H1 (cell line): ENCODE results near the gene OR10X1. TPM values are rescaled to one million over a fixed set of nuclear protein-coding genes. Genes with fewer than 3 reads are reported as not detected.

Experiments
- CTCF ChIA-PET: fragments of 300-600 bp; sonication (Branson Sonifier 250); formaldehyde crosslinking; loops from one replicate; lab custom pipeline; 2021; ENCODE audit not compliant: partially characterized antibody; lab: Charles Lee
- POLR2A ChIA-PET: fragments of 300-600 bp; sonication (Branson Sonifier 250); formaldehyde crosslinking; loops from one replicate; lab custom pipeline; 2021; ENCODE audit warnings: inconsistent platforms; ENCODE audit not compliant: partially characterized antibody; lab: Charles Lee
- DNase-seq, 2 experiments: peaks; one replicate each; pipeline versions ENCODE4 v3.0.0 to v3.0.0-alpha.2; 2010 to 2022; ENCODE audit warnings: low spot score in 2 of 2, low read depth in 1 of 2, mixed read lengths in 1 of 2
- FAIRE-seq: peaks from 2 replicates; lab custom pipeline; 2011; peaks lifted over from hg19 to GRCh38; lab: Jason Lieb, UNC
- H2AFZ ChIP-seq: 2 replicates; pipeline ENCODE4 v1.8.1; 2012; ENCODE audit warnings: low read length, inconsistent platforms
- H2AK5ac ChIP-seq: 2 replicates; pipeline ENCODE4 v1.6.1; 2013; ENCODE audit warnings: low read depth, low read length
- H2BK120ac ChIP-seq: replicated peaks from 2 replicates; pipeline ENCODE3; 2013; ENCODE audit warnings: low read depth, low read length, inconsistent platforms
- H2BK12ac ChIP-seq: 2 replicates; pipeline ENCODE4 v1.6.1; 2013; ENCODE audit warnings: low read depth, low read length
- H2BK15ac ChIP-seq: 2 replicates; pipeline ENCODE4 v1.6.1; 2013; ENCODE audit warnings: low read length
- H2BK20ac ChIP-seq: 2 replicates; pipeline ENCODE4 v1.6.1; 2013; ENCODE audit warnings: low read length
- H2BK5ac ChIP-seq: 2 replicates; pipeline ENCODE4 v1.6.1; 2013; ENCODE audit warnings: low read depth, low read length
- H3K14ac ChIP-seq: 2 replicates; pipeline ENCODE4 v1.6.1; 2013; ENCODE audit warnings: inconsistent platforms; ENCODE audit not compliant: insufficient read length
- H3K18ac ChIP-seq: 2 replicates; pipeline ENCODE4 v1.6.1; 2013; ENCODE audit warnings: low read length; ENCODE audit errors: extremely low read depth
- H3K23ac ChIP-seq: 2 replicates; pipeline ENCODE4 v1.6.1; 2013; ENCODE audit warnings: inconsistent platforms; ENCODE audit not compliant: insufficient read length
- H3K23me2 ChIP-seq: 2 replicates; pipeline ENCODE4 v1.6.1; 2013; ENCODE audit warnings: low read depth, low read length
- H3K27ac ChIP-seq: 2 replicates; pipeline ENCODE4 v1.6.1; 2011; ENCODE audit warnings: low read depth, low read length, inconsistent platforms
- H3K27me3 ChIP-seq, 4 experiments: replicated peaks in 1 of 4; 1 replicate in 1 of 4; 2 replicates in 3 of 4; pipeline versions ENCODE4 v1.6.1 to v1.8.1; 2011 to 2013; ENCODE audit warnings: low read length in 3 of 4, mild to moderate bottlenecking in 3 of 4, inconsistent platforms in 2 of 4, mixed read lengths in 2 of 4, moderate library complexity in 1 of 4; ENCODE audit not compliant: control insufficient read depth in 3 of 4, insufficient read depth in 3 of 4; ENCODE audit errors: extremely low read depth in 1 of 4
- H3K36me3 ChIP-seq, 4 experiments: 2 replicates each; pipeline versions ENCODE4 v1.6.1 to v1.8.1; 2011 to 2013; ENCODE audit warnings: mild to moderate bottlenecking in 4 of 4, low read length in 3 of 4, moderate library complexity in 2 of 4, control low read depth in 1 of 4, inconsistent platforms in 1 of 4; ENCODE audit not compliant: insufficient read depth in 4 of 4, control insufficient read depth in 2 of 4
- H3K4ac ChIP-seq: replicated peaks from 2 replicates; pipeline ENCODE3; 2013; ENCODE audit warnings: low read length, low read depth, mixed read lengths, inconsistent platforms; ENCODE audit not compliant: insufficient read length
- H3K4me1 ChIP-seq, 4 experiments: replicated peaks in 1 of 4; 1 replicate in 1 of 4; 2 replicates in 3 of 4; pipeline versions ENCODE4 v1.6.1 to v1.8.1; 2011 to 2013; ENCODE audit warnings: low read length in 3 of 4, inconsistent platforms in 2 of 4, mixed read lengths in 1 of 4; ENCODE audit not compliant: insufficient read depth in 4 of 4, control insufficient read depth in 3 of 4
- H3K4me2 ChIP-seq, 2 experiments: 2 replicates each; pipeline versions ENCODE4 v1.6.1 to v1.8.1; 2011 to 2013; ENCODE audit warnings: low read depth in 2 of 2, low read length in 2 of 2, control low read depth in 1 of 2, inconsistent platforms in 1 of 2, mild to moderate bottlenecking in 1 of 2; ENCODE audit not compliant: insufficient read depth in 1 of 2
- H3K4me3 ChIP-seq, 4 experiments: fragments of 200-600, 300-600 bp in 1 of 4; sonication (generic), shearing (Covaris generic), sonication (Bioruptor Twin) in 1 of 4; 2 replicates each; pipeline versions ENCODE4 v1.5.1 to v1.8.1; 2011 to 2016; ENCODE audit warnings: low read length in 4 of 4, low read depth in 3 of 4, control low read depth in 2 of 4, inconsistent platforms in 2 of 4, mild to moderate bottlenecking in 2 of 4, mixed read lengths in 1 of 4, moderate library complexity in 1 of 4; ENCODE audit not compliant: insufficient read depth in 2 of 4; ENCODE audit errors: extremely low read depth in 1 of 4
- H3K56ac ChIP-seq: replicated peaks from 2 replicates; pipeline ENCODE3; 2013; ENCODE audit warnings: low read depth, mild to moderate bottlenecking, mixed read lengths, low read length, inconsistent platforms; ENCODE audit not compliant: insufficient read length
- H3K79me1 ChIP-seq: 2 replicates; pipeline ENCODE4 v1.6.1; 2013; ENCODE audit warnings: low read depth, low read length, control low read depth
- H3K79me2 ChIP-seq, 2 experiments: 2 replicates each; pipeline versions ENCODE4 v1.6.1 to v1.8.1; 2012 to 2013; ENCODE audit warnings: low read length in 2 of 2, mild to moderate bottlenecking in 2 of 2, inconsistent platforms in 1 of 2; ENCODE audit not compliant: insufficient read depth in 2 of 2, control insufficient read depth in 1 of 2
- H3K9ac ChIP-seq, 4 experiments: replicated peaks in 1 of 4; 1 replicate in 1 of 4; 2 replicates in 3 of 4; pipeline versions ENCODE4 v1.6.1 to v1.8.1; 2011 to 2013; ENCODE audit warnings: low read depth in 3 of 4, low read length in 3 of 4, control low read depth in 2 of 4, mild to moderate bottlenecking in 2 of 4, moderate library complexity in 2 of 4, inconsistent platforms in 1 of 4; ENCODE audit errors: extremely low read depth in 1 of 4
- H3K9me3 ChIP-seq, 2 experiments: 2 replicates each; pipeline versions ENCODE4 v1.6.1 to v1.8.1; 2012 to 2013; ENCODE audit warnings: mild to moderate bottlenecking in 2 of 2, moderate library complexity in 2 of 2, control low read depth in 1 of 2, inconsistent platforms in 1 of 2, low read depth in 1 of 2, low read length in 1 of 2, mixed read lengths in 1 of 2; ENCODE audit not compliant: insufficient read depth in 2 of 2
- H4K20me1 ChIP-seq, 2 experiments: replicated peaks in 1 of 2; 2 replicates each; pipeline versions ENCODE3 to v1.8.1; 2011 to 2013; ENCODE audit warnings: inconsistent platforms in 2 of 2, low read length in 2 of 2, mild to moderate bottlenecking in 1 of 2; ENCODE audit not compliant: insufficient read depth in 2 of 2, control insufficient read depth in 1 of 2
- H4K5ac ChIP-seq: 2 replicates; pipeline ENCODE4 v1.6.1; 2013; ENCODE audit warnings: low read length, low read depth, mixed read lengths, inconsistent platforms; ENCODE audit not compliant: insufficient read length
- H4K8ac ChIP-seq: 2 replicates; pipeline ENCODE4 v1.8.0; 2013; ENCODE audit warnings: mild to moderate bottlenecking, moderate library complexity, low read length, inconsistent platforms; ENCODE audit not compliant: insufficient read depth; ENCODE audit errors: extremely low read depth
- H4K91ac ChIP-seq: replicated peaks from 2 replicates; pipeline ENCODE3; 2013; ENCODE audit warnings: low read length, mixed read lengths, inconsistent platforms; ENCODE audit not compliant: insufficient read length
- BCL11A ChIP-seq, 2 experiments: IDR thresholded peaks; one replicate each; pipeline ENCODE4 v1.6.1; 2011; ENCODE audit warnings: low read depth in 2 of 2, low read length in 2 of 2, mild to moderate bottlenecking in 2 of 2
- CHD2 ChIP-seq: IDR thresholded peaks from 2 replicates; pipeline ENCODE4 v1.6.1; 2012; ENCODE audit warnings: low read length, improper control_type of control experiment
- CREB1 ChIP-seq: IDR thresholded peaks from 2 replicates; pipeline ENCODE4 v1.6.1; 2012; ENCODE audit warnings: inconsistent platforms
- WGBS, 2 experiments: shearing (Covaris generic) in 1 of 2; methylation state at CpG; one replicate each; pipeline versions ENCODE4 v1.1.6 to v1.1.7; 2013 to 2015; ENCODE audit warnings: low lambda C conversion rate in 2 of 2, mixed read lengths in 2 of 2, inconsistent platforms in 1 of 2, low coverage in 1 of 2, missing lambda C conversion rate in 1 of 2; ENCODE audit not compliant: insufficient replicate concordance in 2 of 2, insufficient coverage in 1 of 2, insufficient read length in 1 of 2; ENCODE audit errors: extremely low coverage in 1 of 2, missing lambda C conversion rate in 1 of 2; 5-methylcytosine and 5-hydroxymethylcytosine counted together
- polyA plus RNA-seq, 7 experiments: library from polyadenylated mRNA; depleted of rRNA in 3 of 7; stranded (reverse) in 5 of 7; unstranded in 2 of 7; fragments of >200 nt in 5 of 7; fragments of 200-250 nt in 2 of 7; gene quantifications; 1 replicate in 5 of 7; 2 replicates in 1 of 7; 4 replicates in 1 of 7; pipeline versions ENCODE4 v1.2.1 to v1.2.3, GENCODE V29; 2011 to 2013; ENCODE audit warnings: missing spikeins in 2 of 7, mixed read lengths in 2 of 7
- total RNA-seq: library from RNA; stranded (reverse); fragmentation: NEBNext Ultra II Directional; extraction: Animal tissue kit (Norgen Biotek cat#: 25700); gene quantifications from 2 replicates; pipeline ENCODE4 v1.2.1, GENCODE V29; 2021
- TF ChIP-seq, protein P1 (sequence below): IDR thresholded peaks from 2 replicates; pipeline ENCODE4 v1.6.1; 2012; ENCODE audit warnings: low read length, inconsistent platforms

The OR10X1 gene
- total and polyA plus RNA-seq, 2 of the 8 experiments (the other 6 are each of a cell fraction or from before 2014, with no cell fraction given) = not detected

DNA sequence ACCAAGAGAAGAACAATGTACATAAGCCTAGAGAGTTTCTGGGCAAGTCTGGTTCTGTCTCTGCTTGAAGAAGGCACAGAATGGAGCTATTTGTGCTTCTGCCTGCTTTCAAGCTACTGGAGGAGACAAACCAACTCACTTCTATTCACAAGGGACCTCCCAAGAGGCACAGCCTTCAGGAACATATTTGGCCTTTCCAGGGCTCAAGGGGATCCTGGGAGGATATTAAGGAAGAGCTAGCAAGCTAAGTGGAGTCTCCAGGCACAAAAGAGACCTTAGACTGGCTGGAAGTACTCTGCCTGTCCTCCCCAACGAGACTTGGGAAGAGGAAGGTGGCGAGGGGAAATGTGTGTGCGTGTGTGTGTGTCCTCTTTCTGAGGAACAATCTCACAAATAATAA is 25.3 kb downstream of the OR10X1 start, which contains the start of gene OR6Y1:
OR6Y1 (minus strand) TSS at position 54 of the 400 bp plus-strand sequence. CDS start 6,300 bp downstream, outside the sequence.
- TF ChIP-seq CHD2 = no peak
- TF ChIP-seq, protein P1, sequence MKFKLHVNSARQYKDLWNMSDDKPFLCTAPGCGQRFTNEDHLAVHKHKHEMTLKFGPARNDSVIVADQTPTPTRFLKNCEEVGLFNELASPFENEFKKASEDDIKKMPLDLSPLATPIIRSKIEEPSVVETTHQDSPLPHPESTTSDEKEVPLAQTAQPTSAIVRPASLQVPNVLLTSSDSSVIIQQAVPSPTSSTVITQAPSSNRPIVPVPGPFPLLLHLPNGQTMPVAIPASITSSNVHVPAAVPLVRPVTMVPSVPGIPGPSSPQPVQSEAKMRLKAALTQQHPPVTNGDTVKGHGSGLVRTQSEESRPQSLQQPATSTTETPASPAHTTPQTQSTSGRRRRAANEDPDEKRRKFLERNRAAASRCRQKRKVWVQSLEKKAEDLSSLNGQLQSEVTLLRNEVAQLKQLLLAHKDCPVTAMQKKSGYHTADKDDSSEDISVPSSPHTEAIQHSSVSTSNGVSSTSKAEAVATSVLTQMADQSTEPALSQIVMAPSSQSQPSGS = no peak
- no peak for TF ChIP-seq CREB1
- TF ChIP-seq BCL11A (IDR thresholded peaks at IDR 0.05; ENCODE audit: low read depth in 2 of 2, low read length in 2 of 2) = no peak
- TF ChIP-seq, all 59 proteins: peak for 0
- H3K9me3 ChIP-seq = no peaks in the 10 kb centered on the region
- 86% methylated on average over 3 of the region's 3 CpGs; no CpG with 5 or more reads in 1 of the 2 experiments for WGBS, 2 experiments
- no peak within 1 kb of the TSS for H3K4ac ChIP-seq
- no peaks in the 10 kb centered on the region for H3K79me1 ChIP-seq
- POLR2A ChIA-PET = no interaction called here
- H3K23me2 ChIP-seq = no peaks in the 10 kb centered on the region
- CTCF ChIA-PET = interaction anchor here (0.7 kb wide), 1 partner anchor 428 kb away, joined by 3 read pairs; no protein-coding TSS in a partner anchor
- peak within 1 kb of the TSS; percentile 58; the same call in 1 of the 2 replicates for H2AFZ ChIP-seq
- H3K18ac ChIP-seq = no peak within 1 kb of the TSS
- no peak within 1 kb of the TSS for H2BK120ac ChIP-seq
- no peak within 1 kb of the TSS for H2BK12ac ChIP-seq
- no peak within 1 kb of the TSS for H3K9ac ChIP-seq
- no peak within 1 kb of the TSS for H2BK20ac ChIP-seq
- H3K4me1 ChIP-seq = no peaks in the 10 kb centered on the region
- no peak for FAIRE-seq
- H3K56ac ChIP-seq = no peak within 1 kb of the TSS
- no peak within 1 kb of the TSS for H4K8ac ChIP-seq
- no peak within 1 kb of the TSS for H4K5ac ChIP-seq
- no peaks in the 10 kb centered on the region for H4K20me1 ChIP-seq
- no peaks in the 10 kb centered on the region for H3K36me3 ChIP-seq
- H2BK5ac ChIP-seq = no peak within 1 kb of the TSS
- no peak within 1 kb of the TSS for H3K4me3 ChIP-seq
- H3K4me2 ChIP-seq = no peak within 1 kb of the TSS
- no peak within 1 kb of the TSS for H2BK15ac ChIP-seq
- no peak for DNase-seq
- H3K14ac ChIP-seq = no peak within 1 kb of the TSS
- no peaks in the 10 kb centered on the region for H3K27me3 ChIP-seq
- no peak within 1 kb of the TSS for H3K23ac ChIP-seq
- H4K91ac ChIP-seq = no peak within 1 kb of the TSS
- H2AK5ac ChIP-seq = no peak within 1 kb of the TSS
- no peak within 1 kb of the TSS for H3K27ac ChIP-seq
- no peaks in the 10 kb centered on the region for H3K79me2 ChIP-seq
